ENCODE data around the gene FCRL6. TPM values are rescaled to one million over a fixed set of nuclear protein-coding genes. Genes with fewer than 3 reads are reported as not detected.
A peak's percentile ranks its signal among the peaks of the same experiment; 100 is the strongest.

FCRL6 gene, protein sequence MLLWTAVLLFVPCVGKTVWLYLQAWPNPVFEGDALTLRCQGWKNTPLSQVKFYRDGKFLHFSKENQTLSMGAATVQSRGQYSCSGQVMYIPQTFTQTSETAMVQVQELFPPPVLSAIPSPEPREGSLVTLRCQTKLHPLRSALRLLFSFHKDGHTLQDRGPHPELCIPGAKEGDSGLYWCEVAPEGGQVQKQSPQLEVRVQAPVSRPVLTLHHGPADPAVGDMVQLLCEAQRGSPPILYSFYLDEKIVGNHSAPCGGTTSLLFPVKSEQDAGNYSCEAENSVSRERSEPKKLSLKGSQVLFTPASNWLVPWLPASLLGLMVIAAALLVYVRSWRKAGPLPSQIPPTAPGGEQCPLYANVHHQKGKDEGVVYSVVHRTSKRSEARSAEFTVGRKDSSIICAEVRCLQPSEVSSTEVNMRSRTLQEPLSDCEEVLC
- total RNA-seq (1 to 10 TPM in 1 of 10 donors, under 1 TPM in 1, not detected in 8; 0.87 to 3.0 TPM), polyA plus RNA-seq (under 1 TPM in 1 of 2 donors, not detected in 1; 0.12 TPM)
- long read RNA-seq, donor 1 = 0 reads
- long read RNA-seq, donor 2 = 0 reads
- long read RNA-seq, donor 3 = 0 reads

DNA sequence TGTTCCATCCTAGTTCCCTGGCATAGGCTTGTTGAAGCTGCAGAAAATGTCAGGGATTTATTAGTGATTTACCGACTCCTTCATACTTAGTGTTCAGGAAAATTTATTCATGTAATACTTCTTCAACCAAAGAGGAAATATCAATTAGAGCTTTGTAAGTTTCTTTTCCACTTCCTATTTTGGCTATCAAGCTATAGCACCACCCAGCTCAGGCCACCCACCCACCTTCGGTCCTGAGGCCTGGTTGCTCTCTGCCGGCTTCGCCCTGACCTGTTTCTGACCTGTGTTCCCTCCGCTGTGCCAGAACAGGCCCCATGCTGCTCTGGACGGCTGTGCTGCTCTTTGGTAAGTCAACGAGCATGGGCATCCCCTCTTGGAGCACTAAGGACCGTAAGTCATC lies at the start of gene FCRL6:
Gene FCRL6 (plus strand): TSS at position 250 of the 400 bp plus-strand sequence. CDS start 65 bp downstream, at position 315.
- Histone ChIP-seq H3K36me3 (no peaks in the 10 kb centered on the region), H3K4me1 (peaks cover 0 to 44% (median 0%) of the 10 kb centered on the region in 9 donors), H3K9me3 (no peaks in the 10 kb centered on the region), H3K4me3 (peak within 1 kb of the TSS in 1 of 10 donors; percentile 28), H3K27ac (peak within 1 kb of the TSS in 2 of 10 donors; percentile 28 to 44), H3K27me3 (peaks cover 0 to 2% (median 0%) of the 10 kb centered on the region in 7 donors)
- ATAC-seq (no peak), DNase-seq (no peak)
- 82 to 88% methylated on average over 8 of the region's 8 CpGs for WGBS, 2 donors
- TF ChIP-seq, protein P1, sequence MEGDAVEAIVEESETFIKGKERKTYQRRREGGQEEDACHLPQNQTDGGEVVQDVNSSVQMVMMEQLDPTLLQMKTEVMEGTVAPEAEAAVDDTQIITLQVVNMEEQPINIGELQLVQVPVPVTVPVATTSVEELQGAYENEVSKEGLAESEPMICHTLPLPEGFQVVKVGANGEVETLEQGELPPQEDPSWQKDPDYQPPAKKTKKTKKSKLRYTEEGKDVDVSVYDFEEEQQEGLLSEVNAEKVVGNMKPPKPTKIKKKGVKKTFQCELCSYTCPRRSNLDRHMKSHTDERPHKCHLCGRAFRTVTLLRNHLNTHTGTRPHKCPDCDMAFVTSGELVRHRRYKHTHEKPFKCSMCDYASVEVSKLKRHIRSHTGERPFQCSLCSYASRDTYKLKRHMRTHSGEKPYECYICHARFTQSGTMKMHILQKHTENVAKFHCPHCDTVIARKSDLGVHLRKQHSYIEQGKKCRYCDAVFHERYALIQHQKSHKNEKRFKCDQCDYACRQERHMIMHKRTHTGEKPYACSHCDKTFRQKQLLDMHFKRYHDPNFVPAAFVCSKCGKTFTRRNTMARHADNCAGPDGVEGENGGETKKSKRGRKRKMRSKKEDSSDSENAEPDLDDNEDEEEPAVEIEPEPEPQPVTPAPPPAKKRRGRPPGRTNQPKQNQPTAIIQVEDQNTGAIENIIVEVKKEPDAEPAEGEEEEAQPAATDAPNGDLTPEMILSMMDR (IDR thresholded peaks at IDR 0.05) = no peak
- intact Hi-C loops (cut with DNase I) = loop anchor here in 4 of 10 donors (2.0 to 10.0 kb wide), 4 partner anchors 145 to 210 kb away; partner anchors contain the start of gene IGSF9 (in 2 of the 4)

GRCh38 chr1:159753386-159753785 lies 48.8 kb upstream of the FCRL6 start:
- peaks cover 0 to 23% (median 8%) of the 10 kb centered on the region in 9 donors for H3K4me1 ChIP-seq
- no peak for ATAC-seq
- H3K27me3 ChIP-seq = no peaks in the 10 kb centered on the region
- intact Hi-C loops (cut with DNase I) = no loop called here
- TF ChIP-seq, protein P1 (IDR thresholded peaks at IDR 0.05) = no peak
- no peak overlapping the region for H3K4me3 ChIP-seq
- H3K9me3 ChIP-seq = no peaks in the 10 kb centered on the region
- WGBS, 2 donors = 71 to 86% methylated on average over 4 of the region's 4 CpGs
- H3K27ac ChIP-seq = peak overlapping the region in 6 of 10 donors; percentile 23 to 74 (median 48)
- DNase-seq = no peak
- no peaks in the 10 kb centered on the region for H3K36me3 ChIP-seq

- TF ChIP-seq, protein P1 (IDR thresholded peaks at IDR 0.05) = no peak
- Histone ChIP-seq H3K4me1 (peaks cover 0 to 23% (median 8%) of the 10 kb centered on the region in 9 donors), H3K36me3 (no peaks in the 10 kb centered on the region), H3K27ac (no peak overlapping the region), H3K4me3 (no peak overlapping the region), H3K27me3 (no peaks in the 10 kb centered on the region), H3K9me3 (no peaks in the 10 kb centered on the region)
- no peak for DNase-seq
- no peak for ATAC-seq
- WGBS, 2 donors = 92 to 94% methylated on average over 3 of the region's 3 CpGs
- intact Hi-C loops (cut with DNase I) = no loop called here
Measured at GRCh38 chr1:159755451-159756007, 46.6 kb upstream of the FCRL6 start.

DNA sequence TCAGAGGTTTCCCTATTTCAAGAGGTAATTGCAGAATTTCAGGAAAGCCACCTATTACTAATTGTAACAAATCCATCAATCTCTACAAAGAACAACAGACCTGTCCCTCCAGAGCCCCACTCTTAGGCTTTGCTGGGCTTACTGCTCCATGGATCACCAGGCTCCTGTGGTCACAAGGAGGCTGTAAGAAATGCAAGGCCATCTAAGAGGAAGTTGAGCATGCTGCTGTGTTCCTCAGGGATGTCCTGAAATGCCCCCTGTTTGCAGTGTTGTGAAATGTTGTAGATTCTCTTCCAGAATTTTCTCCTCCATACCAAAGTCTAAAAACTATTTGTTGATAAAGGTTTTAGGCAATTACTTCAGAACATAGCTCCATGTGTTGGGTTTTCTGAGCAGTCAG lies 45.8 kb upstream of the FCRL6 start:
- DNase-seq = no peak
- no peaks in the 10 kb centered on the region for H3K9me3 ChIP-seq
- no peak overlapping the region for H3K27ac ChIP-seq
- ATAC-seq = peak in 3 of 8 donors; percentile 50 to 73 (median 56)
- no peaks in the 10 kb centered on the region for H3K36me3 ChIP-seq
- H3K4me1 ChIP-seq = peaks cover 0 to 23% (median 8%) of the 10 kb centered on the region in 9 donors
- intact Hi-C loops (cut with DNase I) = no loop called here
- TF ChIP-seq, protein P1 (IDR thresholded peaks at IDR 0.05) = no peak
- no peaks in the 10 kb centered on the region for H3K27me3 ChIP-seq
- no peak overlapping the region for H3K4me3 ChIP-seq

Measured in heart right ventricle (tissue), 16 donors.